HepG2 (cell line): ENCODE results near the gene NPPB. TPM values are rescaled to one million over a fixed set of nuclear protein-coding genes. Genes with fewer than 3 reads are reported as not detected.

ENCODE experiments used
- DNMT1 ChIP-seq: sonication (generic); formaldehyde crosslinking; IDR thresholded peaks from 2 replicates; pipeline ENCODE4 v1.5.1; 2020; ENCODE audit warnings: mild to moderate bottlenecking, missing genetic modification reagents
- E2F2 ChIP-seq: sonication (generic); formaldehyde crosslinking; IDR thresholded peaks from 2 replicates; pipeline ENCODE4 v1.4.0; 2020; ENCODE audit warnings: missing genetic modification reagents, borderline replicate concordance
- HOXA5 ChIP-seq: sonication (generic); formaldehyde crosslinking; IDR thresholded peaks from 2 replicates; pipeline ENCODE4 v1.4.0; 2020; ENCODE audit warnings: missing genetic modification reagents
- MLLT10 ChIP-seq: sonication (generic); formaldehyde crosslinking; IDR thresholded peaks from 2 replicates; pipeline ENCODE4 v1.4.0; 2020; ENCODE audit warnings: missing genetic modification reagents
- NCOA1 ChIP-seq: sonication (generic); formaldehyde crosslinking; IDR thresholded peaks from 2 replicates; pipeline ENCODE4 v1.9.0; 2021; ENCODE audit warnings: missing genetic modification reagents
- SATB2 ChIP-seq: sonication (generic); formaldehyde crosslinking; IDR thresholded peaks from 2 replicates; pipeline ENCODE4 v1.5.0; 2020; ENCODE audit warnings: missing genetic modification reagents
- SMARCC2 ChIP-seq: fragments of 450-650 bp; IDR thresholded peaks from 2 replicates; pipeline ENCODE4 v1.6.1; 2017; ENCODE audit warnings: antibody characterized with exemption, mild to moderate bottlenecking
- THAP9 ChIP-seq: sonication (generic); formaldehyde crosslinking; IDR thresholded peaks from 2 replicates; pipeline ENCODE4; 2020; ENCODE audit warnings: missing genetic modification reagents, mild to moderate bottlenecking, borderline replicate concordance
- ZNF441 ChIP-seq: sonication (generic); formaldehyde crosslinking; IDR thresholded peaks from 2 replicates; pipeline ENCODE4 v1.7.0; 2021; ENCODE audit warnings: missing genetic modification reagents, borderline replicate concordance
- ZNF558 ChIP-seq: sonication (generic); formaldehyde crosslinking; IDR thresholded peaks from 2 replicates; pipeline ENCODE4 v1.9.0; 2022; ENCODE audit warnings: mild to moderate bottlenecking, missing genetic modification reagents, borderline replicate concordance
- ZNF782 ChIP-seq: sonication (generic); formaldehyde crosslinking; IDR thresholded peaks from 2 replicates; pipeline ENCODE4 v1.4.0; 2020; ENCODE audit warnings: missing genetic modification reagents, mild to moderate bottlenecking, borderline replicate concordance
- polyA plus RNA-seq, 8 experiments: library from polyadenylated mRNA; depleted of rRNA in 3 of 8; stranded (reverse) in 7 of 8; unstranded in 1 of 8; fragments of >200 nt; fragmentation: Illumina TruSeq in 4 of 8; extraction: Trizol in 4 of 8; gene quantifications; 2 replicates each; pipeline versions ENCODE4 v1.2.1 to v1.2.3, GENCODE V29; 2011 to 2016; ENCODE audit warnings: low read depth in 4 of 8, missing spikeins in 1 of 8, mixed read lengths in 1 of 8; ENCODE audit not compliant: insufficient read depth in 1 of 8
- total RNA-seq, 5 experiments: library from RNA; depleted of rRNA; stranded (reverse); fragments of >200 nt; fragmentation: Illumina TruSeq; extraction: Trizol; gene quantifications; 2 replicates each; pipeline ENCODE4 v1.2.3, GENCODE V29; 2016; ENCODE audit warnings: low read depth in 1 of 5
- TF ChIP-seq, protein P1 (sequence below): sonication (generic); formaldehyde crosslinking; conservative IDR thresholded peaks from 2 replicates; pipeline ENCODE4 v1.8.0; 2022; ENCODE audit warnings: low read depth, missing genetic modification reagents
- TF ChIP-seq, protein P2 (sequence below): IDR thresholded peaks from 2 replicates; pipeline ENCODE4 v1.6.1; 2016; ENCODE audit warnings: mild to moderate bottlenecking, missing biosample characterization, missing genetic modification reagents
- TF ChIP-seq, protein P3 (sequence below): sonication (generic); formaldehyde crosslinking; IDR thresholded peaks from 2 replicates; pipeline ENCODE4 v1.5.0; 2020; ENCODE audit warnings: mild to moderate bottlenecking, missing genetic modification reagents, moderate library complexity
- TF ChIP-seq, protein P4 (sequence below): sonication (generic); formaldehyde crosslinking; IDR thresholded peaks from 2 replicates; pipeline ENCODE4 v1.8.0; 2022; ENCODE audit warnings: mild to moderate bottlenecking, missing genetic modification reagents; ENCODE audit not compliant: insufficient replicate concordance
- TF ChIP-seq, protein P5 (sequence below), 2 experiments: sonication (generic) in 1 of 2; formaldehyde crosslinking in 1 of 2; IDR thresholded peaks; 2 replicates each; pipeline versions ENCODE4 v1.5.1 to v1.6.1; 2011 to 2020; ENCODE audit warnings: borderline replicate concordance in 1 of 2, low read depth in 1 of 2, low read length in 1 of 2, mild to moderate bottlenecking in 1 of 2, missing genetic modification reagents in 1 of 2, moderate library complexity in 1 of 2

The NPPB gene
- total and polyA plus RNA-seq, 2 of the 13 experiments (the other 11 are each of a cell fraction or from before 2014, with no cell fraction given), result 1.9 TPM; not detected in 1

GRCh38 chr1:11908095-11908675, 49.4 kb upstream of the NPPB start (continued):
- TF ChIP-seq SMARCC2 (no peak), E2F2 (CRISPR knock-in tag) (peak; percentile 44; the same call in 1 of the 2 replicates), THAP9 (no peak), DNMT1 (CRISPR knock-in tag) (no peak; the same call in 1 of the 2 replicates), MLLT10 (CRISPR knock-in tag) (peak; percentile 70; the same call in 1 of the 2 replicates), ZNF558 (peak; percentile 76; the same call in 1 of the 2 replicates), SATB2 (CRISPR knock-in tag) (peak; percentile 65), HOXA5 (CRISPR knock-in tag) (peak; percentile 74; the same call in 1 of the 2 replicates), ZNF782 (CRISPR knock-in tag) (no peak), ZNF441 (CRISPR knock-in tag) (peak; percentile 65; the same call in 1 of the 2 replicates), NCOA1 (CRISPR knock-in tag) (peak; percentile 90; the same call in 1 of the 2 replicates)
- TF ChIP-seq, protein P1, sequence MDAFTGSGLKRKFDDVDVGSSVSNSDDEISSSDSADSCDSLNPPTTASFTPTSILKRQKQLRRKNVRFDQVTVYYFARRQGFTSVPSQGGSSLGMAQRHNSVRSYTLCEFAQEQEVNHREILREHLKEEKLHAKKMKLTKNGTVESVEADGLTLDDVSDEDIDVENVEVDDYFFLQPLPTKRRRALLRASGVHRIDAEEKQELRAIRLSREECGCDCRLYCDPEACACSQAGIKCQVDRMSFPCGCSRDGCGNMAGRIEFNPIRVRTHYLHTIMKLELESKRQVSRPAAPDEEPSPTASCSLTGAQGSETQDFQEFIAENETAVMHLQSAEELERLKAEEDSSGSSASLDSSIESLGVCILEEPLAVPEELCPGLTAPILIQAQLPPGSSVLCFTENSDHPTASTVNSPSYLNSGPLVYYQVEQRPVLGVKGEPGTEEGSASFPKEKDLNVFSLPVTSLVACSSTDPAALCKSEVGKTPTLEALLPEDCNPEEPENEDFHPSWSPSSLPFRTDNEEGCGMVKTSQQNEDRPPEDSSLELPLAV (CRISPR knock-in tag), result no peak
- TF ChIP-seq, protein P2, sequence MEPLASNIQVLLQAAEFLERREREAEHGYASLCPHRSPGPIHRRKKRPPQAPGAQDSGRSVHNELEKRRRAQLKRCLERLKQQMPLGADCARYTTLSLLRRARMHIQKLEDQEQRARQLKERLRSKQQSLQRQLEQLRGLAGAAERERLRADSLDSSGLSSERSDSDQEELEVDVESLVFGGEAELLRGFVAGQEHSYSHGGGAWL (CRISPR knock-in tag), result no peak
- TF ChIP-seq, protein P3, sequence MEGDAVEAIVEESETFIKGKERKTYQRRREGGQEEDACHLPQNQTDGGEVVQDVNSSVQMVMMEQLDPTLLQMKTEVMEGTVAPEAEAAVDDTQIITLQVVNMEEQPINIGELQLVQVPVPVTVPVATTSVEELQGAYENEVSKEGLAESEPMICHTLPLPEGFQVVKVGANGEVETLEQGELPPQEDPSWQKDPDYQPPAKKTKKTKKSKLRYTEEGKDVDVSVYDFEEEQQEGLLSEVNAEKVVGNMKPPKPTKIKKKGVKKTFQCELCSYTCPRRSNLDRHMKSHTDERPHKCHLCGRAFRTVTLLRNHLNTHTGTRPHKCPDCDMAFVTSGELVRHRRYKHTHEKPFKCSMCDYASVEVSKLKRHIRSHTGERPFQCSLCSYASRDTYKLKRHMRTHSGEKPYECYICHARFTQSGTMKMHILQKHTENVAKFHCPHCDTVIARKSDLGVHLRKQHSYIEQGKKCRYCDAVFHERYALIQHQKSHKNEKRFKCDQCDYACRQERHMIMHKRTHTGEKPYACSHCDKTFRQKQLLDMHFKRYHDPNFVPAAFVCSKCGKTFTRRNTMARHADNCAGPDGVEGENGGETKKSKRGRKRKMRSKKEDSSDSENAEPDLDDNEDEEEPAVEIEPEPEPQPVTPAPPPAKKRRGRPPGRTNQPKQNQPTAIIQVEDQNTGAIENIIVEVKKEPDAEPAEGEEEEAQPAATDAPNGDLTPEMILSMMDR (CRISPR knock-in tag), result no peak
- TF ChIP-seq, protein P4, sequence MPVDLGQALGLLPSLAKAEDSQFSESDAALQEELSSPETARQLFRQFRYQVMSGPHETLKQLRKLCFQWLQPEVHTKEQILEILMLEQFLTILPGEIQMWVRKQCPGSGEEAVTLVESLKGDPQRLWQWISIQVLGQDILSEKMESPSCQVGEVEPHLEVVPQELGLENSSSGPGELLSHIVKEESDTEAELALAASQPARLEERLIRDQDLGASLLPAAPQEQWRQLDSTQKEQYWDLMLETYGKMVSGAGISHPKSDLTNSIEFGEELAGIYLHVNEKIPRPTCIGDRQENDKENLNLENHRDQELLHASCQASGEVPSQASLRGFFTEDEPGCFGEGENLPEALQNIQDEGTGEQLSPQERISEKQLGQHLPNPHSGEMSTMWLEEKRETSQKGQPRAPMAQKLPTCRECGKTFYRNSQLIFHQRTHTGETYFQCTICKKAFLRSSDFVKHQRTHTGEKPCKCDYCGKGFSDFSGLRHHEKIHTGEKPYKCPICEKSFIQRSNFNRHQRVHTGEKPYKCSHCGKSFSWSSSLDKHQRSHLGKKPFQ (CRISPR knock-in tag), result peak; percentile 75
- TF ChIP-seq, protein P5, sequence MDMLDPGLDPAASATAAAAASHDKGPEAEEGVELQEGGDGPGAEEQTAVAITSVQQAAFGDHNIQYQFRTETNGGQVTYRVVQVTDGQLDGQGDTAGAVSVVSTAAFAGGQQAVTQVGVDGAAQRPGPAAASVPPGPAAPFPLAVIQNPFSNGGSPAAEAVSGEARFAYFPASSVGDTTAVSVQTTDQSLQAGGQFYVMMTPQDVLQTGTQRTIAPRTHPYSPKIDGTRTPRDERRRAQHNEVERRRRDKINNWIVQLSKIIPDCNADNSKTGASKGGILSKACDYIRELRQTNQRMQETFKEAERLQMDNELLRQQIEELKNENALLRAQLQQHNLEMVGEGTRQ (IDR thresholded peaks at IDR 0.05; ENCODE audit: low read depth, low read length), result no peak
- TF ChIP-seq, protein P5 (CRISPR knock-in tag; IDR thresholded peaks at IDR 0.05; ENCODE audit: borderline replicate concordance), result peak; percentile 43; the same call in 1 of the 2 replicates
